Left colon (tissue), 2 donors: ENCODE measurements around the gene MEGF6. TPM values are rescaled to one million over a fixed set of nuclear protein-coding genes. Genes with fewer than 3 reads are reported as not detected.
"Not testable (repeated sequence)": the region's sequence is repeated elsewhere in the genome, so short reads cannot be mapped to it uniquely, and the experiment has no call there.

ENCODE experiments used
- ATAC-seq: fragments of 200-7000 bp; cut with Tn5 transposase; one replicate; pipeline ENCODE4 v1.9.1; 2020; ENCODE audit warnings: mild to moderate bottlenecking, moderate library complexity
- DNase-seq, 2 donors: peaks; one replicate each; pipeline ENCODE4 v3.0.0-alpha.2; 2020
- intact Hi-C, 2 donors: fragments of 100-400 bp; cut with DNase I in 1 of 2; cut with micrococcal nuclease in 1 of 2; formaldehyde crosslinking; loops; one replicate each; pipeline versions ENCODE4 v1.11.2 to v1.14.0; 2022; cut with DNase I, micrococcal nuclease
- total RNA-seq, 2 donors: library from RNA; stranded (reverse); fragmentation: NEBNext Ultra II Directional; extraction: Animal tissue kit (Norgen Biotek cat#: 25700); gene quantifications; one replicate each; pipeline ENCODE4 v1.2.1, GENCODE V29; 2021
- donor health status: DM: no; HTN: no; CAD: no.
- donor health status: DM: yes; HTN: yes; CAD: no.

Gene MEGF6
- total RNA-seq, 2 donors from 2014 or later: 6.3 to 8.2 TPM

DNA sequence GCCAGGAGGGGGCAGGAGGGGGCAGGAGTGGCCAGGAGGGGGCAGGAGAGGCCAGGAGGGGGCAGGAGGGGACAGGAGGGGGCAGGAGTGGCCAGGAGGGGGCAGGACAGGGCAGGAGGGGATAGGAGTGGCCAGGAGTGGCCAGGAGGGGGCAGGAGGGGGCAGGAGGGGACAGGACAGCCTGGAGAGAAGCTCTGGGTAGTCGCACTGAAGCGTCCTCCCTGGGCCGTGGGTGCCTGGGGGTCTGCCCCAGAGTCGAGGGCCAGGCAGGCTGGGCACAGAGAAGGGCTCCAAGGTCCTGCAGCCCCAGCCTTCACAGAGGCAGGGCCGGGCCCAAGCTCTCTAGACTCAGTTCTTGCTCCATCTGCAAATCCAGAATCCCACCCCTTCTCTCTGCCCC is 22.9 kb downstream of the MEGF6 start:
- DNase-seq: no peak
- intact Hi-C loops: no loop called here
- ATAC-seq: no peak

DNA sequence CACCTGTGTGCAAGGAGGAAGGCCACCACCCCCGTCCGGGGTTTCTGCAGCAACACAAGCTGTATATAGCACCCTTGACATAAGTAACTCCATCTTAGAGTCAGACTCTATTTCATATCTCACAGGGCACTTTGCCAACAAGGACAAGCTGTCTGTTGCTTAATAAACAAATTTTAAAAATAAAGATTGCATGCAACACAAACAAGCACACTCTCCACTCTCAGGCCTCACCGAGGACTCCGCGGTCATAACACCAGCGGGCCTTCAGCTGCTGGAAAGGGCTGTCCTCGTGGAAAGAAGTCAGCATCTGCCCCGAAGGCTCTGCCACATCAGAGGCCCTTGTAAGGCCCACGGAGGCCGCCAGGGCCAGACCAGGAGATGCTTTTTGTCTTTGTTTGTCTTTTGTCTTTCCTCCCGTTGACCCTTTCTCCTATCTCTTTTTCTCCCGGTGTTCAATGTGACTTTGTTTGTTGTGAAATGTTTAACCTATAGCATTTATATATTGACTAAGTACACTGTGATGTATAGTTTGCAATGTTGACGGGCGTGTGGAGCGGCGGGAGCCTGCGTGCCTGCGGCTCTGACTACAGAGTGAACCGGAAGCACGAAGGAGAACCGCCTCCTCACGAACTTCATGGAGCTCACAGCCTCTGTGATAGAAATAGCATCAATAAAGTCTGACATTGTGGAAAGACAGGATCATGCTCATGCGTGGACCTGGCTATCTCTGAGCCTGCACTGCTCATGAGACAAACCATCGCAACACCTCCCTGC is 24.1 kb downstream of the MEGF6 start:
- no peak for ATAC-seq
- DNase-seq: no peak
- intact Hi-C loops: no loop called here

GRCh38 chr1:3585940-3586568 is 25.3 kb downstream of the MEGF6 start:
- intact Hi-C loops: no loop called here
- no peak for DNase-seq
- ATAC-seq: no peak

DNA sequence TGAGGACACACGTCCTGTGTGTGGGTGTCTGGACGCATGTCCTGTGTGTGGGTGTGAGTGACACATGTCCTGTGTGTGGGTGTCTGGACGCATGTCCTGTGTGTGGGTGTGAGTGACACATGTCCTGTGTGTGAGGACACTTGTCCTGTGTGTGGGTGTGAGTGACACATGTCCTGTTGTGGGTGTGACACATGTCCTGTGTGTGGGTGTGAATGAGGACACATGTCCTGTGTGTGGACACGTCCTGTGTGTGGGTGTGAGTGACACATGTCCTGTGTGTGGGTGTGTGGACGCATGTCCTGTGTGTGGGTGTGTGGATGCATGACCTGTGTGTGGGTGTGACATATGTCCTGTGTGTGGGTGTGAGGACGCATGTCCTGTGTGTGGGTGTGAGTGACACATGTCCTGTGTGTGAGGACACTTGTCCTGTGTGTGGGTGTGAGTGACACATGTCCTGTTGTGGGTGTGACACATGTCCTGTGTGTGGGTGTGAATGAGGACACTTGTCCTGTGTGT is 25.9 kb downstream of the MEGF6 start:
- DNase-seq, intact Hi-C loops, ATAC-seq: not testable (repeated sequence)

DNA sequence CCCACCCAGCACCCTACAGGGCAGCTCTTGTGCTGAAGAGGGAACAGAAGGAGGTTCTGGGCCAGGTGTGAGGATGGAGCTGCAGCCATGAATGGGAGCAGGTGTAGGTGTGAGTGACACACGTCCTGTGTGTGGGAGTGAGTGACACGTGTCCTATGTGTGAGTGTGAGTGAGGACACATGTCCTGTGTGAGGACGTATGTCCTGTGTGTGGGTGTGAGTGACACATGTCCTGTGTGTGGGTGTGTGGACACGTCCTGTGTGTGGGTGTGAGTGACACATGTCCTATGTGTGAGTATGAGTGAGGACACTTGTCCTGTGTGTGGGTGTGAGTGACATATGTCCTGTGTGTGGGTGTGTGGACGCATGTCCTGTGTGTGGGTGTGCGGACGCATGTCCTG is 26.4 kb downstream of the MEGF6 start:
- DNase-seq: no peak
- intact Hi-C loops: no loop called here
- ATAC-seq: no peak

GRCh38 chr1:3583751-3584150 is 27.6 kb downstream of the MEGF6 start:
- DNase-seq, intact Hi-C loops, ATAC-seq: not testable (repeated sequence)

DNA sequence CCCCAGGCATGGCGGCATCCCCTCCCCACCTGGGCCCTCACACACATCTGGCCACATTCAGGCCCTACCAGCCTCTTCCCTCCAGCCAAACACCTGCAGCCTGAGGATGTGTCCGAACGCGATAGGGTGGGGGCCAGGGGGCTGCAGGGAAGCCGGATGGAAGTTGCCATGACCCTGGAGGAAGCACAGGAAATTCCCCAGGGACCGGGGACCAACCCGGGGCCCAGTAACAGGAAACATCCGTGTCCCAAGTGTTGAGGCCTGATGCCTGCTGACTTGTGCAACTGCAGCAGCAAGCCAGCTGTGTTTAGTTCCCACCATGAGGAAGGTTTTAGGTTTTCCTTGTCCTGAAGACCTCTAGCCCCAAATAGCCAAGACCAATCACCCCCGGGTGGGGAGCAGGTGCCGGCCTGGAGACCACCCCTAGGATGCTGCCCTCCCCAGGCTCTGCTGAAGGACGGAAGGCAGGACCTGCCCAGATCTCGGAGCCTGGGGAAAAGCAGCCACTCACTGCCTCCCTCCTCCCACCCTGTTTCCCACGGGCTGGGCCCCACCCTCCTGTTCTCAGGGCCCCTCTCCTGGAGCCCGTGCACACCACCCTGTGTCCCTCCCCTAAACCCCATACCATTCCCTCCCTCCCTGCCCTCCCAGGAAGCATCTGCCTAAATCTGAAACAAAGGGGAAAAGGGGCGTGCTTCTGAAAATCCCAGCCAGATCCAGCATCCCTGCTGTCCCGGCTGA is 29.8 kb downstream of the MEGF6 start:
- ATAC-seq (no peak), DNase-seq (no peak)
- intact Hi-C loops: no loop called here

DNA sequence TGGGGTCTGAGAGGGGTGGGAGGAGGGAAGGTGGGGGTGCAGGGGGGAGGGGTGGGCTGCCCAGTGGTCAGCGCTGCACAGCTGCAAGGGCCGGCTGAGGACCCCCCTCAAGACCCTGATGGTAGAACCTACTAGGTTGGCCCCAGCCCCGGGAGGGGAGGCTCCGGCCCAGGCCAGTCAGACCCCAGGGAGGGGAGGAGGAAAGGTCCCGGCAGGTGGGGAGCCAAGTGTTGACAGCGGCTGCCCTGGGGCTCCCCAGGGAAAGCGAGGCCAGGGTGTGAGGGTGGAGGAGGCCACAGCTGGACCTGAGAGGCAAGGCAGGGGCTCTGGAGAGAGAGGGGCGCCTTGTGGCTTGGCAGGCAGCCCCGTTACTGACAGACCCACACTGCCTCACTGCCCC is 31.1 kb downstream of the MEGF6 start:
- intact Hi-C loops: no loop called here
- DNase-seq: no peak
- no peak for ATAC-seq

- no peak for ATAC-seq
- DNase-seq: no peak
- intact Hi-C loops: no loop called here
These were observed 31.7 kb downstream of the MEGF6 start for GRCh38 chr1:3579626-3580025.

- DNase-seq: no peak
- intact Hi-C loops: no loop called here
- ATAC-seq: no peak
These were observed 32.4 kb downstream of the MEGF6 start for GRCh38 chr1:3578906-3579305.

DNA sequence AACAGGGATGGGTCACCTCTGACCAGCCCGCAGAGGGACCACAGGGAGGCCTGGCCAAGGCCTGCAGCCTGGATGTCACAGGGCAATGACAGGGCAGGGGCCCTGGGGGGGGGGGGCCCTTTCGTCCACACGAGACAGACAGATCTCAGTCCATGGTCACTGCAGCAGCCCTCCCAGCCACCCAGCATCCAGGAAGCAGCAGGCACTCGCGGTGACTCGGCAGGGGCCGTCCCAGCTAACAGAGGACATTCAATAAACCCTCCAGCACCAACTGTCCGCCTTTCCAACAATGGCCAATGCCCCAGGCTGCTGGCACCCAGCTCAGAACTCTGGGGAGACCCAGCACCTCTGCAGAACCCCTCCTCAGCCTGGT is 32.9 kb downstream of the MEGF6 start:
- DNase-seq (no peak), ATAC-seq (no peak)
- intact Hi-C loops: no loop called here

- no peak for DNase-seq
- no peak for ATAC-seq
- intact Hi-C loops: no loop called here
These were observed 33.4 kb downstream of the MEGF6 start for GRCh38 chr1:3577711-3578432.

- intact Hi-C loops: no loop called here
- no peak for DNase-seq
- no peak for ATAC-seq
These were observed 34.0 kb downstream of the MEGF6 start for GRCh38 chr1:3577300-3577699.

GRCh38 chr1:3575993-3576392 is 35.3 kb downstream of the MEGF6 start:
- ATAC-seq (no peak), DNase-seq (no peak)
- intact Hi-C loops: no loop called here

DNA sequence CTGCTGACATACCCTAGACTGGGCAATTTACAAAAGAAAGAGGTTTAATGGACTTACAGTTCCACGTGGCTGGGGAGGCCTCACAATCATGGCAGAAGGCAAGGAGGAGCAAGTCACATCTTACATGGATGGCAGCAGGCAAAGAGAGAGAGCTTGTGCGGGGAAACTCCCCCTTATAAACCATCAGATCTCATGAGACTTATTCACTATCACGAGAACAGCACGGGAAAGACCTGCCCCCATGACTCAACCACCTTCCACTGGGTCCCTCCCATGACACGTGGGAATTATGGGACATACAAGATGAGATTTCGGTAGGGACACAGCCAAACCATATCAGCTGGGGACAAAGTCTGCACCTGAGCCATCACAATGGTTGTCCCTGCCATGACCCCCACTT is 35.8 kb downstream of the MEGF6 start:
- intact Hi-C loops, DNase-seq, ATAC-seq: not testable (repeated sequence)

DNA sequence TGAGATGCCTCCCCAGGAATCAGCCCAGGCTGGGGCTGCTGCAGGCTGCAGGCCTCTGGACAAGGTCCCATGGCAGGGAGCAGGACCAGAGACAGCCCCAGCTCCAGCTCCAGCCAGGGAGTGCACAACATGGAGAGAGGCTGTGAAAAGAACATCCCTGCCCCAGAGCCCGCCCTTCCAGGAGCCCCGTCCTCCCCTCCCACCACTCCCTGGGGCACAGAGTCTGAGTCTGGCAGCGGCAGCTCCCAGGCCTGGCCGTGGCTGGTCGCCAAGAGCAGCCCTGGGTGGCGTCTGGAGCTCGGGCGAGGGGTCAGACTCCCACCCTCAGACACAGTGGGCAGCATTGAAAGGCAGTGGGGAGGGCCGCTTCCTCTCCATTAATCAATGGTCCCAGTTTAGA is 37.8 kb downstream of the MEGF6 start:
- DNase-seq: no peak
- intact Hi-C loops: no loop called here
- no peak for ATAC-seq

DNA sequence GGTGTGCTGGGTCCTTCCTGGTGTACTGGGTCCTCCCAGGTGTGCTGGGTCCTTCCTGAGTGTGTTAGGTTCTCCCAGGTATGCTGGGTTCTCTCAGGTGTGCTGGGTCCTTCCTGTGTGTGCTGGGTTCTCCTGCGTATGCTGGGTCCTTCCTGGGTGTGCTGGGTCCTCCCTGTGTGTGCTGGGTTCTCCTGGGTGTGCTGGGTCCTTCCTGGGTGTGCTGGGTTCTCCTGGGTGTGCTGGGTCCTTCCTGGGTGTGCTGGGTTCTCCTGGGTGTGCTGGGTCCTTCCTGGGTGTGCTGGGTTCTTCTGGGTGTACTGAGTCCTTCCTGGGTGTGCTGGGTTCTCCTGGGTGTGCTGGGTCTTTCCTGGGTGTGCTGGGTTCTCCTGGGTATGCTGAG is 38.7 kb downstream of the MEGF6 start:
- DNase-seq, intact Hi-C loops, ATAC-seq: not testable (repeated sequence)

DNA sequence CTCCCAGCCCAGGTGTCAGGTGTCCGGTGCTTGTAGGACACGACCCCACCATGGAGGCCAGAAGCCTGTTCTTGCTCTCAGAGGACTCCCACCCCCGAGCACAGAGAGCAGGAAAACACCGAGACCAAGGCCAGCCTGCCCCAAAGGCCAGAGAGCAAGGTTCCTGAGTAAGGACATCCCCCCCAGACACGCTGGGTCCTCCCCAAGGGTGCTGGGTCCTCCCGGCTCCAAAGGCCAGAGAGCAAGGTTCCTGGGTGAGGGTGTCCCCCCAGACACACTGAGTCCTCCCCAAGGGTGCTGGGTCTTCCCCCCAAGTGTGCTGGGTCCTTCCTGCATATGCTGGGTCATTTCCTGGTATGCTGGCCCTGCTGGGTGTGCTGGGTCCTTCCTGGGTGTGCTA is 40.0 kb downstream of the MEGF6 start:
- intact Hi-C loops: no loop called here
- ATAC-seq (no peak), DNase-seq (no peak)
